Measurements from ENCODE around the gene COX17.

COX17 gene

DNA sequence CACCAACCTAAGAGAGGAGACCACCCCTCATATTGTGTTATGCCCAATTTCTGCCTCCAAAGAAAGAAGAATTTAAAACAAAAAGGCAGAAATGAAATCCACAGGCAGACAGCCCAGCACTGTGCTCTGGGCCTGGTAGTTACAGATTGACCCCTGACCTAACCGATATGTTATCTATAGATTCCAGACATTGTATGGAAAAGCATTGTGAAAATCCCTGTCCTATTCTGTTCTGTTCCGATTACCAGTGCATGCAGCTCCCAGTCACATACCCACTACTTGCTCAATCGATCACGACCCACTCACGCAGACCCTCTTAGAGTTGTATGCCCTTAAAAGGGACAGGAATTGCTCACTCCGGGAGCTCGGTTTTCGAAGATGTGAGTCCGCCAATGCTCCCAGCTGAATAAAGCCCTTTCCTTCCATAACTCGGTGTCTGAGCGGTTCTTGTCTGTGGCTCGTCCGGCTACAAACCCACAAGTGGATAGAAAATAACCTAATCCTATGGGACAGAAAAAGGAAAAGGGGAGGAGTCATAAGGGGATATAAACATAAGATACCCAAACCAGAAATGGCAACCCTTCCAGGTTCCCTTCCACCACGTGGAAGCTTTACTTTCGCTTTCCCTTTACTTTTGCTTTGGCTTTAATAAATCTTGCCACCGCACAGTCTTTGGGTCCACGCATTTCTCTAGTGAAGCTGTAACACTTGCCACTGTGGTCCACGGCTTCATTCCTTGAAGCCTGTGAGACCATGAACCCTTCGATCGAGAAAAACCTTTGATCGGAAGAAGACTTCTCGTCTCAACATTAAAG lies 23.9 kb upstream of the COX17 start:
- H4K91ac ChIP-seq (ENCODE audit: low read length): no peak overlapping the region
- H3K79me1 ChIP-seq (replicated peaks; ENCODE audit: low read length, poor library complexity, severe bottlenecking): no peaks in the 10 kb centered on the region
- H2BK5ac ChIP-seq (ENCODE audit: low read depth, low read length, poor library complexity, severe bottlenecking): no peak overlapping the region
- H3K4me2 ChIP-seq (ENCODE audit: low read length, poor library complexity, severe bottlenecking): no peak overlapping the region
- H3K27me3 ChIP-seq (ENCODE audit: control insufficient read depth in 1 of 2, insufficient read depth in 1 of 2, low read length in 2 of 2): no peaks in the 10 kb centered on the region
- H2BK15ac ChIP-seq (ENCODE audit: low read depth, poor library complexity, severe bottlenecking): no peak overlapping the region
- no peak for DNase-seq
- H2AFZ ChIP-seq (ENCODE audit: low read depth, low read length): no peak overlapping the region
- no peak overlapping the region for H3K23ac ChIP-seq (ENCODE audit: low read length in 2 of 2)
- H3K36me3 ChIP-seq (ENCODE audit: control insufficient read depth in 1 of 2, insufficient read depth in 2 of 2, low read depth in 1 of 2, low read length in 2 of 2): no peaks in the 10 kb centered on the region
- 98% methylated on average over 14 of the region's 22 CpGs for WGBS
- H3K9ac ChIP-seq (ENCODE audit: low read length): no peak overlapping the region
- H3K14ac ChIP-seq (ENCODE audit: low read length in 2 of 2): no peak overlapping the region
- no peak overlapping the region for H4K8ac ChIP-seq (ENCODE audit: low read length)
- no peaks in the 10 kb centered on the region for H3K9me3 ChIP-seq (ENCODE audit: control insufficient read depth, low read length)
- H2BK12ac ChIP-seq (ENCODE audit: low read length in 2 of 2): no peak overlapping the region
- H3K27ac ChIP-seq (ENCODE audit: low read length, poor library complexity, severe bottlenecking): no peak overlapping the region
- H3K4me3 ChIP-seq (ENCODE audit: insufficient read depth in 1 of 2, low read depth in 1 of 2, low read length in 2 of 2): no peak overlapping the region
- no peak overlapping the region for H2AK5ac ChIP-seq (ENCODE audit: low read length, severe bottlenecking)
- no peak overlapping the region for H3K4ac ChIP-seq (ENCODE audit: low read depth in 1 of 2, low read length in 2 of 2)
- H3K4me1 ChIP-seq (ENCODE audit: control insufficient read depth, insufficient read depth, low read depth, low read length): peaks cover 5% of the 10 kb centered on the region
- no peak overlapping the region for H3K18ac ChIP-seq (ENCODE audit: low read depth in 1 of 2, low read length in 2 of 2)
- H2BK120ac ChIP-seq (ENCODE audit: low read depth, low read length): no peak overlapping the region

DNA sequence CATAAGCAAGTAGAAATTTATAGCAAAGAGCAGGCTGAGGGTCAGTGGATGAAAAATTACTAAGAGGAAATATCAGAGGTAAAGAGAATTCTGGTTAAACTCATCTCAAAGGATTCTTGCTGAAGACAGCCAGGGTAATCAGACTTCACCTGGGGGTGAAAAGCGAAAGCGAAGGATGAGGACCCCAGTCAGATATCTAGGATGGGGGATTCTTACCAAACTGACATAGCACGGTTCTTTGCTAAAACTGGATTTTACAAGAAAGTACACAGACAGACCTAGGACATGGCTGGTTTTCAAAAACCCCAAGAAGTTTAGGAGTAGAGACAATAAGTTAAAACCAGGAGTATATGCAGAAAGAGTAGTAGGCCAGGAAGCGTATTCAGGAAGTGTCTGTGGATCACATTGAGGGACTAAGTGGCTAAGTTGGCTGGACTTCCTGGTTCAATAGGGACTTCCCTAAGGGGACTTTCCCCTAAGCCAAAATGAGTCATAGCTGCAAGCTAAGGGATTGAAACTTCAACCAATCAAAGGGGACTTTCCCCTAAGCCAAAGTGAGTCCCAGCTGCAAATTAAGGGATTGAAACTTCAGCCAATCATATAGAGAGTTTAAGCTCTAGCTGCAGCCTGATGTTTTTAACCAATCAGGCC lies 23.2 kb upstream of the COX17 start:
- H3K23ac ChIP-seq (ENCODE audit: low read length in 2 of 2): no peak overlapping the region
- WGBS: 93% methylated on average over 4 of the region's 4 CpGs

GRCh38 chr3:119697394-119697793 lies 20.2 kb upstream of the COX17 start:
- no peak overlapping the region for H3K27ac ChIP-seq (ENCODE audit: low read length, poor library complexity, severe bottlenecking)
- no peaks in the 10 kb centered on the region for H3K4me1 ChIP-seq (ENCODE audit: control insufficient read depth, insufficient read depth, low read depth, low read length)
- WGBS: 87% methylated on average over 5 of the region's 5 CpGs
- H3K79me1 ChIP-seq (replicated peaks; ENCODE audit: low read length, poor library complexity, severe bottlenecking): no peaks in the 10 kb centered on the region
- no peak for DNase-seq
- no peak overlapping the region for H2BK5ac ChIP-seq (ENCODE audit: low read depth, low read length, poor library complexity, severe bottlenecking)
- H2BK15ac ChIP-seq (ENCODE audit: low read depth, poor library complexity, severe bottlenecking): no peak overlapping the region
- no peaks in the 10 kb centered on the region for H3K9me3 ChIP-seq (ENCODE audit: control insufficient read depth, low read length)
- no peak overlapping the region for H3K4me3 ChIP-seq (ENCODE audit: insufficient read depth in 1 of 2, low read depth in 1 of 2, low read length in 2 of 2)
- H3K36me3 ChIP-seq (ENCODE audit: control insufficient read depth in 1 of 2, insufficient read depth in 2 of 2, low read depth in 1 of 2, low read length in 2 of 2): no peaks in the 10 kb centered on the region
- no peak overlapping the region for H3K18ac ChIP-seq (ENCODE audit: low read depth in 1 of 2, low read length in 2 of 2)
- no peak overlapping the region for H3K23ac ChIP-seq (ENCODE audit: low read length in 2 of 2)
- H4K8ac ChIP-seq (ENCODE audit: low read length): no peak overlapping the region
- H2BK120ac ChIP-seq (ENCODE audit: low read depth, low read length): no peak overlapping the region
- peak overlapping the region in 1 of 2 experiments; percentile 48 for H3K14ac ChIP-seq (ENCODE audit: low read length in 2 of 2)
- no peaks in the 10 kb centered on the region for H3K27me3 ChIP-seq (ENCODE audit: control insufficient read depth in 1 of 2, insufficient read depth in 1 of 2, low read length in 2 of 2)
- H3K4me2 ChIP-seq (ENCODE audit: low read length, poor library complexity, severe bottlenecking): peak overlapping the region; percentile 5
- no peak overlapping the region for H3K4ac ChIP-seq (ENCODE audit: low read depth in 1 of 2, low read length in 2 of 2)
- H2AK5ac ChIP-seq (ENCODE audit: low read length, severe bottlenecking): no peak overlapping the region
- H2BK12ac ChIP-seq (ENCODE audit: low read length in 2 of 2): no peak overlapping the region
- no peak overlapping the region for H2AFZ ChIP-seq (ENCODE audit: low read depth, low read length)
- H4K91ac ChIP-seq (ENCODE audit: low read length): no peak overlapping the region
- no peak overlapping the region for H3K9ac ChIP-seq (ENCODE audit: low read length)

More for the DNA sequence above, 23.2 kb upstream of the COX17 start:
- H3K4me2 ChIP-seq (ENCODE audit: low read length, poor library complexity, severe bottlenecking): no peak overlapping the region
- H3K36me3 ChIP-seq (ENCODE audit: control insufficient read depth in 1 of 2, insufficient read depth in 2 of 2, low read depth in 1 of 2, low read length in 2 of 2): no peaks in the 10 kb centered on the region
- no peak overlapping the region for H2BK15ac ChIP-seq (ENCODE audit: low read depth, poor library complexity, severe bottlenecking)
- H2AK5ac ChIP-seq (ENCODE audit: low read length, severe bottlenecking): no peak overlapping the region
- no peak overlapping the region for H3K14ac ChIP-seq (ENCODE audit: low read length in 2 of 2)
- H2AFZ ChIP-seq (ENCODE audit: low read depth, low read length): no peak overlapping the region
- H3K18ac ChIP-seq (ENCODE audit: low read depth in 1 of 2, low read length in 2 of 2): no peak overlapping the region
- H3K4ac ChIP-seq (ENCODE audit: low read depth in 1 of 2, low read length in 2 of 2): no peak overlapping the region
- H3K79me1 ChIP-seq (replicated peaks; ENCODE audit: low read length, poor library complexity, severe bottlenecking): no peaks in the 10 kb centered on the region
- no peak overlapping the region for H2BK120ac ChIP-seq (ENCODE audit: low read depth, low read length)
- no peak overlapping the region for H4K8ac ChIP-seq (ENCODE audit: low read length)
- no peak overlapping the region for H2BK5ac ChIP-seq (ENCODE audit: low read depth, low read length, poor library complexity, severe bottlenecking)
- no peaks in the 10 kb centered on the region for H3K27me3 ChIP-seq (ENCODE audit: control insufficient read depth in 1 of 2, insufficient read depth in 1 of 2, low read length in 2 of 2)
- no peak overlapping the region for H2BK12ac ChIP-seq (ENCODE audit: low read length in 2 of 2)
- no peak overlapping the region for H3K27ac ChIP-seq (ENCODE audit: low read length, poor library complexity, severe bottlenecking)
- peaks cover 5% of the 10 kb centered on the region for H3K4me1 ChIP-seq (ENCODE audit: control insufficient read depth, insufficient read depth, low read depth, low read length)
- no peak overlapping the region for H3K9ac ChIP-seq (ENCODE audit: low read length)
- no peaks in the 10 kb centered on the region for H3K9me3 ChIP-seq (ENCODE audit: control insufficient read depth, low read length)
- no peak overlapping the region for H3K4me3 ChIP-seq (ENCODE audit: insufficient read depth in 1 of 2, low read depth in 1 of 2, low read length in 2 of 2)
- no peak overlapping the region for H4K91ac ChIP-seq (ENCODE audit: low read length)
- peak; percentile 66 for DNase-seq

DNA sequence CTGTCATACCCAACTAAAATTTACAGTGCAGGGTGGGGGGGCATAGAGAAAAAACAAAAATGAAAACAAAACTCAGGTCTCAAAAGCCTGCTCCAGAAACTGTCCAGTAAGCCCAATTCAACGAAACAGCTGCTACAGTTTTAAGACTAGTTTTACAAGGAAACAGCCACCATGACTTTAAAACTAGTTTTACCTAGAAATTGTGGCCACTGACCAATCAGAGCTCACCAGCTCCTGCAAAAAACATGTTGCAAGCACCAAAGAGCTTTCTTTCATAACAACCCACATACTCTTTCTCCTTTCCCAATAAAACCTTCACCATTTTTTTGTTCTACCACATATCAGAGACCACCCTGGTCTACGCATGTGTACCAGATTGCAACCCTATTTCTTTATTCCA lies 18.3 kb upstream of the COX17 start:
- Histone ChIP-seq H2AFZ (ENCODE audit: low read depth, low read length) (no peak overlapping the region), H3K18ac (ENCODE audit: low read depth in 1 of 2, low read length in 2 of 2) (no peak overlapping the region), H2BK5ac (ENCODE audit: low read depth, low read length, poor library complexity, severe bottlenecking) (no peak overlapping the region), H3K27ac (ENCODE audit: low read length, poor library complexity, severe bottlenecking) (no peak overlapping the region), H3K9ac (ENCODE audit: low read length) (no peak overlapping the region), H3K4ac (ENCODE audit: low read depth in 1 of 2, low read length in 2 of 2) (no peak overlapping the region), H2AK5ac (ENCODE audit: low read length, severe bottlenecking) (no peak overlapping the region), H3K4me1 (ENCODE audit: control insufficient read depth, insufficient read depth, low read depth, low read length) (no peaks in the 10 kb centered on the region), H2BK15ac (ENCODE audit: low read depth, poor library complexity, severe bottlenecking) (no peak overlapping the region), H3K4me2 (ENCODE audit: low read length, poor library complexity, severe bottlenecking) (no peak overlapping the region), H4K8ac (ENCODE audit: low read length) (no peak overlapping the region), H2BK12ac (ENCODE audit: low read length in 2 of 2) (no peak overlapping the region), H3K27me3 (ENCODE audit: control insufficient read depth in 1 of 2, insufficient read depth in 1 of 2, low read length in 2 of 2) (peaks cover 0 to 3% of the 10 kb centered on the region in 2 experiments), H3K79me1 (replicated peaks; ENCODE audit: low read length, poor library complexity, severe bottlenecking) (no peaks in the 10 kb centered on the region), H4K91ac (ENCODE audit: low read length) (no peak overlapping the region), H2BK120ac (ENCODE audit: low read depth, low read length) (no peak overlapping the region), H3K14ac (ENCODE audit: low read length in 2 of 2) (no peak overlapping the region), H3K9me3 (ENCODE audit: control insufficient read depth, low read length) (no peaks in the 10 kb centered on the region), H3K4me3 (ENCODE audit: insufficient read depth in 1 of 2, low read depth in 1 of 2, low read length in 2 of 2) (no peak overlapping the region), H3K23ac (ENCODE audit: low read length in 2 of 2) (no peak overlapping the region), H3K36me3 (ENCODE audit: control insufficient read depth in 1 of 2, insufficient read depth in 2 of 2, low read depth in 1 of 2, low read length in 2 of 2) (no peaks in the 10 kb centered on the region)
- no peak for DNase-seq
- 85% methylated on average over 1 of the region's 2 CpGs for WGBS

All from mesenchymal stem cell (in vitro differentiated cells and primary cell).